Thyroid gland (tissue), 4 donors: Measurements from ENCODE around the gene PLCH1.

ENCODE experiments used
- POLR2A ChIP-seq, 2 donors: fragments of 450-650 bp; IDR thresholded peaks; one replicate each; pipeline ENCODE4 v1.6.1; 2017; ENCODE audit warnings: antibody characterized with exemption in 2 of 2, mild to moderate bottlenecking in 2 of 2, moderate library complexity in 1 of 2
- TF ChIP-seq, protein P1 (sequence below), 6 experiments: fragments of 200-600 bp in 3 of 6; fragments of 450-650 bp in 3 of 6; sonication (generic) in 3 of 6; IDR thresholded peaks; one replicate each; pipeline ENCODE4 v1.5.1; 2016 to 2019; ENCODE audit warnings: antibody characterized with exemption in 6 of 6, mild to moderate bottlenecking in 2 of 6, inconsistent platforms in 1 of 6, moderate library complexity in 1 of 6

DNA sequence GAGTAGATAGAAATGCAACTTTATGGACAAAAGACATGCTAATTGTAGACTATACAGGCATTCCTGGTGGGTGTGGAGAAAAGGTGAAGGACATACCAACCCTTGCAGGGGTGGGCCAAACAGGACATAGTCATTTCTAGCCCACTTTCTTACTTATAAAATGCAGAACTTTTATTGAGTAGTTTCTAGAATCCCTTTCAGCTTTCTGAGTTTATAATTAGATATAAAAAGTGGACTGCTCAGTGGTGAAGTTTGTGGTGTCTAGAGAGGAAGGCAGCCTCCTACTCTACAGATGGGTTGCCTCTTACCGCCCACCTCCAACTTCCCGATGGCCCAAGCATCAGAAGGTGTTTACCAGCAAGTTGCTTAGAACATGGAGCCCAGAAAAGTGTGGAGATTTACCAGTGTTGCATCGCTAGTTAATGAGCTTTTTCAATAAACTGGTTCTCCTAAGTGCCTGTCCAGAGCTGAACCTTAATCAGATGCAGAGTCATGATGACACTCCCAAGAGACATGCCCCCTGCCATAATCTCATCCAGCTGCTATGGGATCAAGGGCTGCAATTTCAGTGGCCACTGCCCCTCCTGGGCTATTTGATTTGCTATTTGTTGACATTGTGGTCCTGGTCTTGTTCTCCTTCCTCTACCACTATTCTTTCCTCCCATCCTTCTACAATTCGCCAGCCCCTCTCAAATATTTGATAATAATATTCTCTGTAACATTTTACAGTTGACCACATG lies 373.9 kb downstream of the PLCH1 start:
- TF ChIP-seq, protein P1, sequence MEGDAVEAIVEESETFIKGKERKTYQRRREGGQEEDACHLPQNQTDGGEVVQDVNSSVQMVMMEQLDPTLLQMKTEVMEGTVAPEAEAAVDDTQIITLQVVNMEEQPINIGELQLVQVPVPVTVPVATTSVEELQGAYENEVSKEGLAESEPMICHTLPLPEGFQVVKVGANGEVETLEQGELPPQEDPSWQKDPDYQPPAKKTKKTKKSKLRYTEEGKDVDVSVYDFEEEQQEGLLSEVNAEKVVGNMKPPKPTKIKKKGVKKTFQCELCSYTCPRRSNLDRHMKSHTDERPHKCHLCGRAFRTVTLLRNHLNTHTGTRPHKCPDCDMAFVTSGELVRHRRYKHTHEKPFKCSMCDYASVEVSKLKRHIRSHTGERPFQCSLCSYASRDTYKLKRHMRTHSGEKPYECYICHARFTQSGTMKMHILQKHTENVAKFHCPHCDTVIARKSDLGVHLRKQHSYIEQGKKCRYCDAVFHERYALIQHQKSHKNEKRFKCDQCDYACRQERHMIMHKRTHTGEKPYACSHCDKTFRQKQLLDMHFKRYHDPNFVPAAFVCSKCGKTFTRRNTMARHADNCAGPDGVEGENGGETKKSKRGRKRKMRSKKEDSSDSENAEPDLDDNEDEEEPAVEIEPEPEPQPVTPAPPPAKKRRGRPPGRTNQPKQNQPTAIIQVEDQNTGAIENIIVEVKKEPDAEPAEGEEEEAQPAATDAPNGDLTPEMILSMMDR (IDR thresholded peaks at IDR 0.05) = no peak
- no peak for TF ChIP-seq POLR2A (IDR thresholded peaks at IDR 0.05)
